H1 (cell line): ENCODE measurements around the gene FOXO6. TPM values are rescaled to one million over a fixed set of nuclear protein-coding genes. Genes with fewer than 3 reads are reported as not detected.

ENCODE experiments used
- CTCF ChIA-PET: fragments of 300-600 bp; sonication (Branson Sonifier 250); formaldehyde crosslinking; loops from one replicate; lab custom pipeline; 2021; ENCODE audit not compliant: partially characterized antibody; lab: Charles Lee
- POLR2A ChIA-PET: fragments of 300-600 bp; sonication (Branson Sonifier 250); formaldehyde crosslinking; loops from one replicate; lab custom pipeline; 2021; ENCODE audit warnings: inconsistent platforms; ENCODE audit not compliant: partially characterized antibody; lab: Charles Lee
- DNase-seq, 2 experiments: peaks; one replicate each; pipeline versions ENCODE4 v3.0.0 to v3.0.0-alpha.2; 2010 to 2022; ENCODE audit warnings: low spot score in 2 of 2, low read depth in 1 of 2, mixed read lengths in 1 of 2
- FAIRE-seq: peaks from 2 replicates; lab custom pipeline; 2011; peaks lifted over from hg19 to GRCh38; lab: Jason Lieb, UNC
- H2AFZ ChIP-seq: 2 replicates; pipeline ENCODE4 v1.8.1; 2012; ENCODE audit warnings: low read length, inconsistent platforms
- H2AK5ac ChIP-seq: 2 replicates; pipeline ENCODE4 v1.6.1; 2013; ENCODE audit warnings: low read depth, low read length
- H2BK120ac ChIP-seq: replicated peaks from 2 replicates; pipeline ENCODE3; 2013; ENCODE audit warnings: low read depth, low read length, inconsistent platforms
- H2BK12ac ChIP-seq: 2 replicates; pipeline ENCODE4 v1.6.1; 2013; ENCODE audit warnings: low read depth, low read length
- H2BK15ac ChIP-seq: 2 replicates; pipeline ENCODE4 v1.6.1; 2013; ENCODE audit warnings: low read length
- H2BK20ac ChIP-seq: 2 replicates; pipeline ENCODE4 v1.6.1; 2013; ENCODE audit warnings: low read length
- H2BK5ac ChIP-seq: 2 replicates; pipeline ENCODE4 v1.6.1; 2013; ENCODE audit warnings: low read depth, low read length
- H3K14ac ChIP-seq: 2 replicates; pipeline ENCODE4 v1.6.1; 2013; ENCODE audit warnings: inconsistent platforms; ENCODE audit not compliant: insufficient read length
- H3K18ac ChIP-seq: 2 replicates; pipeline ENCODE4 v1.6.1; 2013; ENCODE audit warnings: low read length; ENCODE audit errors: extremely low read depth
- H3K23ac ChIP-seq: 2 replicates; pipeline ENCODE4 v1.6.1; 2013; ENCODE audit warnings: inconsistent platforms; ENCODE audit not compliant: insufficient read length
- H3K23me2 ChIP-seq: 2 replicates; pipeline ENCODE4 v1.6.1; 2013; ENCODE audit warnings: low read depth, low read length
- H3K27ac ChIP-seq: 2 replicates; pipeline ENCODE4 v1.6.1; 2011; ENCODE audit warnings: low read depth, low read length, inconsistent platforms
- H3K27me3 ChIP-seq, 4 experiments: replicated peaks in 1 of 4; 1 replicate in 1 of 4; 2 replicates in 3 of 4; pipeline versions ENCODE4 v1.6.1 to v1.8.1; 2011 to 2013; ENCODE audit warnings: low read length in 3 of 4, mild to moderate bottlenecking in 3 of 4, inconsistent platforms in 2 of 4, mixed read lengths in 2 of 4, moderate library complexity in 1 of 4; ENCODE audit not compliant: control insufficient read depth in 3 of 4, insufficient read depth in 3 of 4; ENCODE audit errors: extremely low read depth in 1 of 4
- H3K36me3 ChIP-seq, 4 experiments: 2 replicates each; pipeline versions ENCODE4 v1.6.1 to v1.8.1; 2011 to 2013; ENCODE audit warnings: mild to moderate bottlenecking in 4 of 4, low read length in 3 of 4, moderate library complexity in 2 of 4, control low read depth in 1 of 4, inconsistent platforms in 1 of 4; ENCODE audit not compliant: insufficient read depth in 4 of 4, control insufficient read depth in 2 of 4
- H3K4ac ChIP-seq: replicated peaks from 2 replicates; pipeline ENCODE3; 2013; ENCODE audit warnings: low read length, low read depth, mixed read lengths, inconsistent platforms; ENCODE audit not compliant: insufficient read length
- H3K4me1 ChIP-seq, 4 experiments: replicated peaks in 1 of 4; 1 replicate in 1 of 4; 2 replicates in 3 of 4; pipeline versions ENCODE4 v1.6.1 to v1.8.1; 2011 to 2013; ENCODE audit warnings: low read length in 3 of 4, inconsistent platforms in 2 of 4, mixed read lengths in 1 of 4; ENCODE audit not compliant: insufficient read depth in 4 of 4, control insufficient read depth in 3 of 4
- H3K4me2 ChIP-seq, 2 experiments: 2 replicates each; pipeline versions ENCODE4 v1.6.1 to v1.8.1; 2011 to 2013; ENCODE audit warnings: low read depth in 2 of 2, low read length in 2 of 2, control low read depth in 1 of 2, inconsistent platforms in 1 of 2, mild to moderate bottlenecking in 1 of 2; ENCODE audit not compliant: insufficient read depth in 1 of 2
- H3K4me3 ChIP-seq, 4 experiments: fragments of 200-600, 300-600 bp in 1 of 4; sonication (generic), shearing (Covaris generic), sonication (Bioruptor Twin) in 1 of 4; 2 replicates each; pipeline versions ENCODE4 v1.5.1 to v1.8.1; 2011 to 2016; ENCODE audit warnings: low read length in 4 of 4, low read depth in 3 of 4, control low read depth in 2 of 4, inconsistent platforms in 2 of 4, mild to moderate bottlenecking in 2 of 4, mixed read lengths in 1 of 4, moderate library complexity in 1 of 4; ENCODE audit not compliant: insufficient read depth in 2 of 4; ENCODE audit errors: extremely low read depth in 1 of 4
- H3K56ac ChIP-seq: replicated peaks from 2 replicates; pipeline ENCODE3; 2013; ENCODE audit warnings: low read depth, mild to moderate bottlenecking, mixed read lengths, low read length, inconsistent platforms; ENCODE audit not compliant: insufficient read length
- H3K79me1 ChIP-seq: 2 replicates; pipeline ENCODE4 v1.6.1; 2013; ENCODE audit warnings: low read depth, low read length, control low read depth
- H3K79me2 ChIP-seq, 2 experiments: 2 replicates each; pipeline versions ENCODE4 v1.6.1 to v1.8.1; 2012 to 2013; ENCODE audit warnings: low read length in 2 of 2, mild to moderate bottlenecking in 2 of 2, inconsistent platforms in 1 of 2; ENCODE audit not compliant: insufficient read depth in 2 of 2, control insufficient read depth in 1 of 2
- H3K9ac ChIP-seq, 4 experiments: replicated peaks in 1 of 4; 1 replicate in 1 of 4; 2 replicates in 3 of 4; pipeline versions ENCODE4 v1.6.1 to v1.8.1; 2011 to 2013; ENCODE audit warnings: low read depth in 3 of 4, low read length in 3 of 4, control low read depth in 2 of 4, mild to moderate bottlenecking in 2 of 4, moderate library complexity in 2 of 4, inconsistent platforms in 1 of 4; ENCODE audit errors: extremely low read depth in 1 of 4
- H3K9me3 ChIP-seq, 2 experiments: 2 replicates each; pipeline versions ENCODE4 v1.6.1 to v1.8.1; 2012 to 2013; ENCODE audit warnings: mild to moderate bottlenecking in 2 of 2, moderate library complexity in 2 of 2, control low read depth in 1 of 2, inconsistent platforms in 1 of 2, low read depth in 1 of 2, low read length in 1 of 2, mixed read lengths in 1 of 2; ENCODE audit not compliant: insufficient read depth in 2 of 2
- H4K20me1 ChIP-seq, 2 experiments: replicated peaks in 1 of 2; 2 replicates each; pipeline versions ENCODE3 to v1.8.1; 2011 to 2013; ENCODE audit warnings: inconsistent platforms in 2 of 2, low read length in 2 of 2, mild to moderate bottlenecking in 1 of 2; ENCODE audit not compliant: insufficient read depth in 2 of 2, control insufficient read depth in 1 of 2
- H4K5ac ChIP-seq: 2 replicates; pipeline ENCODE4 v1.6.1; 2013; ENCODE audit warnings: low read length, low read depth, mixed read lengths, inconsistent platforms; ENCODE audit not compliant: insufficient read length
- H4K8ac ChIP-seq: 2 replicates; pipeline ENCODE4 v1.8.0; 2013; ENCODE audit warnings: mild to moderate bottlenecking, moderate library complexity, low read length, inconsistent platforms; ENCODE audit not compliant: insufficient read depth; ENCODE audit errors: extremely low read depth
- H4K91ac ChIP-seq: replicated peaks from 2 replicates; pipeline ENCODE3; 2013; ENCODE audit warnings: low read length, mixed read lengths, inconsistent platforms; ENCODE audit not compliant: insufficient read length
- CTCF ChIP-seq, 3 experiments: IDR thresholded peaks; 1 replicate in 2 of 3; 2 replicates in 1 of 3; pipeline versions ENCODE4 v1.5.1 to v1.6.1; 2011; ENCODE audit warnings: low read length in 3 of 3, mild to moderate bottlenecking in 3 of 3, inconsistent platforms in 2 of 3, low read depth in 1 of 3, moderate library complexity in 1 of 3; ENCODE audit not compliant: insufficient read depth in 1 of 3; ENCODE audit errors: control extremely low read depth in 1 of 3
- E2F6 ChIP-seq: IDR thresholded peaks from 2 replicates; pipeline ENCODE4 v1.6.1; 2012; ENCODE audit warnings: inconsistent platforms
- JUND ChIP-seq: IDR thresholded peaks from 2 replicates; pipeline ENCODE4 v1.6.1; 2011; ENCODE audit warnings: mild to moderate bottlenecking, improper control_type of control experiment, low read length
- MAX ChIP-seq: IDR thresholded peaks from 2 replicates; pipeline ENCODE4 v1.6.1; 2012; ENCODE audit warnings: inconsistent platforms
- NANOG ChIP-seq: IDR thresholded peaks from 2 replicates; pipeline ENCODE4 v1.6.1; 2011; ENCODE audit warnings: low read length, low read depth, mild to moderate bottlenecking, inconsistent platforms; ENCODE audit not compliant: insufficient read depth, poor library complexity, severe bottlenecking
- RAD21 ChIP-seq, 2 experiments: IDR thresholded peaks in 1 of 2; conservative IDR thresholded peaks in 1 of 2; 2 replicates each; pipeline ENCODE4 v1.6.1; 2011; ENCODE audit warnings: low read depth in 2 of 2, low read length in 2 of 2, improper control_type of control experiment in 1 of 2, inconsistent platforms in 1 of 2, mild to moderate bottlenecking in 1 of 2, moderate library complexity in 1 of 2
- RFX5 ChIP-seq: IDR thresholded peaks from 2 replicates; pipeline ENCODE4 v1.6.1; 2011; ENCODE audit warnings: low read depth, low read length, improper control_type of control experiment, borderline replicate concordance
- YY1 ChIP-seq: IDR thresholded peaks from 2 replicates; pipeline ENCODE4 v1.6.1; 2011; ENCODE audit warnings: low read depth, mild to moderate bottlenecking, low read length
- WGBS, 2 experiments: shearing (Covaris generic) in 1 of 2; methylation state at CpG; one replicate each; pipeline versions ENCODE4 v1.1.6 to v1.1.7; 2013 to 2015; ENCODE audit warnings: low lambda C conversion rate in 2 of 2, mixed read lengths in 2 of 2, inconsistent platforms in 1 of 2, low coverage in 1 of 2, missing lambda C conversion rate in 1 of 2; ENCODE audit not compliant: insufficient replicate concordance in 2 of 2, insufficient coverage in 1 of 2, insufficient read length in 1 of 2; ENCODE audit errors: extremely low coverage in 1 of 2, missing lambda C conversion rate in 1 of 2; 5-methylcytosine and 5-hydroxymethylcytosine counted together
- polyA plus RNA-seq, 7 experiments: library from polyadenylated mRNA; depleted of rRNA in 3 of 7; stranded (reverse) in 5 of 7; unstranded in 2 of 7; fragments of >200 nt in 5 of 7; fragments of 200-250 nt in 2 of 7; gene quantifications; 1 replicate in 5 of 7; 2 replicates in 1 of 7; 4 replicates in 1 of 7; pipeline versions ENCODE4 v1.2.1 to v1.2.3, GENCODE V29; 2011 to 2013; ENCODE audit warnings: missing spikeins in 2 of 7, mixed read lengths in 2 of 7
- total RNA-seq: library from RNA; stranded (reverse); fragmentation: NEBNext Ultra II Directional; extraction: Animal tissue kit (Norgen Biotek cat#: 25700); gene quantifications from 2 replicates; pipeline ENCODE4 v1.2.1, GENCODE V29; 2021

Gene FOXO6
- total and polyA plus RNA-seq, 2 of the 8 experiments (the other 6 are each of a cell fraction or from before 2014, with no cell fraction given): 0.59 to 3.0 TPM

- Histone ChIP-seq H2BK120ac (no peak overlapping the region), H2BK20ac (no peak overlapping the region), H3K27me3 (peaks cover 0 to 2% (median 0%) of the 10 kb centered on the region in 4 experiments; a peak in 1 of 7 replicates), H3K36me3 (no peaks in the 10 kb centered on the region), H3K56ac (no peak overlapping the region), H3K4ac (no peak overlapping the region), H3K27ac (no peak overlapping the region), H3K9ac (no peak overlapping the region), H2AK5ac (no peak overlapping the region), H3K23me2 (peaks cover 4% of the 10 kb centered on the region; the same call in 1 of the 2 replicates), H3K9me3 (no peaks in the 10 kb centered on the region), H4K20me1 (no peaks in the 10 kb centered on the region), H3K79me1 (no peaks in the 10 kb centered on the region), H4K8ac (no peak overlapping the region), H2AFZ (0 out of 2 replicates have a peak overlapping the region, but pooled peaks have one; percentile 13), H3K23ac (no peak overlapping the region), H3K4me1 (peaks cover 0 to 14% (median 2%) of the 10 kb centered on the region in 4 experiments; a peak in 4 of 7 replicates), H3K4me2 (no peak overlapping the region), H2BK5ac (no peak overlapping the region), H2BK12ac (no peak overlapping the region), H4K91ac (no peak overlapping the region), H3K14ac (no peak overlapping the region), H3K18ac (no peak overlapping the region), H4K5ac (no peak overlapping the region), H3K79me2 (no peaks in the 10 kb centered on the region), H2BK15ac (no peak overlapping the region), H3K4me3 (no peak overlapping the region)
- DNase-seq: peak; percentile 29 to 70
- TF ChIP-seq RAD21 (IDR thresholded peaks at IDR 0.05 in 1 of 2, conservative IDR thresholded peaks at IDR 0.05 in 1 of 2; ENCODE audit: low read depth in 2 of 2, low read length in 2 of 2): peak; percentile 55 to 73
- TF ChIP-seq YY1: 0 out of 2 replicates have a peak, but pooled peaks have one; percentile 21
- peak; percentile 88 for TF ChIP-seq E2F6
- TF ChIP-seq CTCF (IDR thresholded peaks at IDR 0.05; ENCODE audit: control extremely low read depth in 1 of 3, insufficient read depth in 1 of 3, low read depth in 1 of 3, low read length in 3 of 3): peak; percentile 64 to 87 (median 81)
- TF ChIP-seq MAX: peak; percentile 96
- TF ChIP-seq JUND: no peak
- TF ChIP-seq RFX5: no peak
- TF ChIP-seq NANOG: no peak
- 67% methylated on average over 7 of the region's 7 CpGs; no CpG with 5 or more reads in 1 of the 2 experiments for WGBS, 2 experiments
- FAIRE-seq: peak; percentile 70
- ChIA-PET CTCF (interaction anchor here (0.7 to 17.8 kb wide), 37 partner anchors 8 to 225 kb away, joined by 3 to 420 read pairs (median 5); no protein-coding TSS in a partner anchor), POLR2A (no interaction called here)
Observed at GRCh38 chr1:41313661-41314131, 47.5 kb upstream of the FOXO6 start.
